ENCODE data around the gene AMPH. TPM values are rescaled to one million over a fixed set of nuclear protein-coding genes. Genes with fewer than 3 reads are reported as not detected.

The AMPH gene
- total and polyA plus RNA-seq, 2 of the 4 experiments (the other 2 are of a cell fraction) = 3.9 to 4.8 TPM

- H2AK5ac ChIP-seq (ENCODE audit: low read depth, low read length) = no peak overlapping the region; the same call in 1 of the 2 replicates
- H4K91ac ChIP-seq (ENCODE audit: insufficient read depth, low read depth, low read length) = no peak overlapping the region
- no peak overlapping the region for H3K27ac ChIP-seq (ENCODE audit: insufficient read depth, low read length)
- WGBS, 2 experiments (ENCODE audit: extremely low coverage in 2 of 2, insufficient read length in 1 of 2) = 30% methylated on average over 3 of the region's 8 CpGs; no CpG with 5 or more reads in 1 of the 2 experiments
- no peak overlapping the region for H2AFZ ChIP-seq (replicated peaks; ENCODE audit: low read length, poor library complexity)
- H2BK15ac ChIP-seq (ENCODE audit: low read depth, low read length) = no peak overlapping the region
- no peaks in the 10 kb centered on the region; the same call in 1 of the 2 replicates for H3K27me3 ChIP-seq (ENCODE audit: control insufficient read depth, insufficient read depth, low read length)
- H2AK9ac ChIP-seq (replicated peaks; ENCODE audit: low read depth, low read length, poor library complexity) = no peak overlapping the region
- no TSS peak for BruUV-seq (replicated peaks)
- H3K9me1 ChIP-seq (ENCODE audit: insufficient read depth, low read length) = no peaks in the 10 kb centered on the region
- no peaks in the 10 kb centered on the region for H4K20me1 ChIP-seq (ENCODE audit: insufficient read depth, low read length)
- H3K18ac ChIP-seq (ENCODE audit: low read depth, low read length) = no peak overlapping the region; the same call in 1 of the 2 replicates
- dilution Hi-C loops (cut with HindIII; ENCODE audit: low sequenced_read_pairs, unreplicated experiment) = no loop called here
- no peak overlapping the region for H3K14ac ChIP-seq (replicated peaks; ENCODE audit: low read depth, low read length)
- no peak overlapping the region for H3K4me3 ChIP-seq (ENCODE audit: insufficient read depth, low read depth, low read length)
- ChIA-PET POLR2A (ENCODE audit: unreplicated experiment) (no interaction called here), CTCF (interaction anchor here (0.7 kb wide), 1 partner anchor 26 kb away, joined by 3 read pairs; no protein-coding TSS in a partner anchor)
- no peak overlapping the region for H3K4ac ChIP-seq (ENCODE audit: low read depth, low read length)
- no peak overlapping the region for H3K56ac ChIP-seq (ENCODE audit: extremely low read depth, insufficient read depth, low read length)
- H3K4me1 ChIP-seq (ENCODE audit: control insufficient read depth, insufficient read depth, low read length) = peaks cover 4% of the 10 kb centered on the region
- H2BK20ac ChIP-seq (ENCODE audit: low read depth, low read length) = no peak overlapping the region
- ATAC-seq (ENCODE audit: low read depth) (no peak), DNase-seq (no peak)
- H4K5ac ChIP-seq (ENCODE audit: low read depth, low read length) = no peak overlapping the region
- TF ChIP-seq RCOR1 (IDR thresholded peaks at IDR 0.05; ENCODE audit: insufficient replicate concordance, low read length) = no peak
- no peak for TF ChIP-seq RAD21 (IDR thresholded peaks at IDR 0.05; ENCODE audit: low read length)
- TF ChIP-seq SMC3 (IDR thresholded peaks at IDR 0.05; ENCODE audit: low read depth, low read length) = no peak
- no peak for TF ChIP-seq BHLHE40 (IDR thresholded peaks at IDR 0.05; ENCODE audit: low read depth, low read length)
- TF ChIP-seq MXI1 (IDR thresholded peaks at IDR 0.05; ENCODE audit: borderline replicate concordance, low read depth, low read length) = no peak
- TF ChIP-seq POLR2A (IDR thresholded peaks at IDR 0.05; ENCODE audit: low read depth, low read length) = no peak
- no peak for TF ChIP-seq USF2 (IDR thresholded peaks at IDR 0.05; ENCODE audit: low read depth, low read length)
- no peak for TF ChIP-seq ELK1 (IDR thresholded peaks at IDR 0.05; ENCODE audit: borderline replicate concordance, low read depth, low read length)
- no peak for TF ChIP-seq MAZ (IDR thresholded peaks at IDR 0.05; ENCODE audit: borderline replicate concordance, low read depth, low read length)
- TF ChIP-seq CEBPB (IDR thresholded peaks at IDR 0.05; ENCODE audit: low read depth, low read length) = no peak
- H3K23ac ChIP-seq (ENCODE audit: low read depth, low read length) = no peak overlapping the region
- H3K36me3 ChIP-seq (ENCODE audit: control insufficient read depth, insufficient read depth, low read length) = no peaks in the 10 kb centered on the region
- H2BK120ac ChIP-seq (ENCODE audit: low read depth, low read length) = no peak overlapping the region
- no peak overlapping the region for H3K9ac ChIP-seq (ENCODE audit: low read depth, low read length)
- in situ Hi-C loops (cut with MboI; ENCODE audit: low sequenced_read_pairs) = no loop called here
- H3K79me1 ChIP-seq (ENCODE audit: low read depth in 1 of 2, low read length in 2 of 2) = no peaks in the 10 kb centered on the region
- no peak overlapping the region for H3K4me2 ChIP-seq (ENCODE audit: low read depth, low read length)
- no peak overlapping the region for H4K8ac ChIP-seq (ENCODE audit: low read depth in 2 of 2, low read length in 2 of 2)
- H2BK5ac ChIP-seq (ENCODE audit: low read depth, low read length, poor library complexity, severe bottlenecking) = no peak overlapping the region
- intact Hi-C loops (cut with micrococcal nuclease) = no loop called here
- H3K9me3 ChIP-seq (ENCODE audit: control insufficient read depth, insufficient read depth, low read length) = no peaks in the 10 kb centered on the region
Measured at GRCh38 chr7:38675494-38676106, 44.4 kb upstream of the AMPH start.
